ENCODE measurements around the gene CCDC187. TPM values are rescaled to one million over a fixed set of nuclear protein-coding genes. Genes with fewer than 3 reads are reported as not detected.
A peak's percentile ranks its signal among the peaks of the same experiment; 100 is the strongest.

CCDC187 gene
- polyA plus RNA-seq, 3 donors = not detected

DNA sequence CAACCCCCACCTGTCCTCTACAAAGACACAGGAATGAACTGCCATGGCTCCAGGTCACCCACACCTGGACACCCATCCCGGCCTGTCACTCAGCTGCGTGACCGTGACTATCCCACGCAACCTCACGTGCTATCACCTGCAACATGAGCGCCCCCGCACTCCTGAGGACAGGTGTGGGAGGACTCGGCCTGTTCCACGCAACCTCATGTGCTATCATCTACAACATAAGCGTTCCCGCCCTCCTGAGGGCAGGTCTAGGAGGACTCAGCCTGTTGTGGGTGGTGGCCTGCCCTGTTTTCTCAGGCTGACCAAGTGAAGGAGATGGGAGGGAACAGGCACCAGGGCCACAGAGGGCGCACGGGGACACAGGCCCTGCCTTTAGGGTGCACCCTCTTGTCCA is 62.4 kb downstream of the CCDC187 start:
- Histone ChIP-seq H2AFZ (ENCODE audit: insufficient read depth, low read depth, low read length, poor library complexity, severe bottlenecking) (no peak overlapping the region), H3K4me1 (ENCODE audit: control insufficient read depth in 1 of 2, insufficient read depth in 2 of 2, low read length in 2 of 2) (peaks cover 46 to 54% of the 10 kb centered on the region in 2 donors), H3K27me3 (ENCODE audit: control insufficient read depth in 2 of 2, insufficient read depth in 2 of 2, low read length in 2 of 2) (no peaks in the 10 kb centered on the region), H4K20me1 (ENCODE audit: insufficient read depth, low read length) (peaks cover 26% of the 10 kb centered on the region), H3K79me2 (ENCODE audit: insufficient read depth, low read length) (peaks cover 33% of the 10 kb centered on the region), H3K9me3 (replicated peaks in 1 of 2; ENCODE audit: control insufficient read depth in 1 of 2, insufficient read depth in 1 of 2, low read length in 2 of 2) (no peaks in the 10 kb centered on the region), H3K4me3 (replicated peaks in 1 of 3; ENCODE audit: low read depth in 2 of 3, low read length in 3 of 3) (no peak overlapping the region), H3K27ac (ENCODE audit: low read depth in 1 of 2, low read length in 2 of 2) (no peak overlapping the region), H3K36me3 (replicated peaks in 1 of 2; ENCODE audit: control insufficient read depth in 1 of 2, insufficient read depth in 2 of 2, low read length in 2 of 2) (peaks cover 0 to 2% of the 10 kb centered on the region in 2 donors), H3K9ac (ENCODE audit: insufficient read depth, low read length, poor library complexity, severe bottlenecking) (no peak overlapping the region), H3K4me2 (replicated peaks; ENCODE audit: extremely low read depth, low read length, poor library complexity, severe bottlenecking) (no peak overlapping the region)
- H3K27ac Mint-ChIP-seq = peak overlapping the region in 2 of 7 donors; percentile 4 to 13
- no peaks in the 10 kb centered on the region for H3K9me3 Mint-ChIP-seq
- no peak overlapping the region for H3K4me3 Mint-ChIP-seq
- H3K36me3 Mint-ChIP-seq = peaks cover 2 to 9% of the 10 kb centered on the region in 2 donors
- 100% methylated on average over 3 of the region's 13 CpGs for WGBS (ENCODE audit: insufficient coverage)
- TF ChIP-seq, protein P1, sequence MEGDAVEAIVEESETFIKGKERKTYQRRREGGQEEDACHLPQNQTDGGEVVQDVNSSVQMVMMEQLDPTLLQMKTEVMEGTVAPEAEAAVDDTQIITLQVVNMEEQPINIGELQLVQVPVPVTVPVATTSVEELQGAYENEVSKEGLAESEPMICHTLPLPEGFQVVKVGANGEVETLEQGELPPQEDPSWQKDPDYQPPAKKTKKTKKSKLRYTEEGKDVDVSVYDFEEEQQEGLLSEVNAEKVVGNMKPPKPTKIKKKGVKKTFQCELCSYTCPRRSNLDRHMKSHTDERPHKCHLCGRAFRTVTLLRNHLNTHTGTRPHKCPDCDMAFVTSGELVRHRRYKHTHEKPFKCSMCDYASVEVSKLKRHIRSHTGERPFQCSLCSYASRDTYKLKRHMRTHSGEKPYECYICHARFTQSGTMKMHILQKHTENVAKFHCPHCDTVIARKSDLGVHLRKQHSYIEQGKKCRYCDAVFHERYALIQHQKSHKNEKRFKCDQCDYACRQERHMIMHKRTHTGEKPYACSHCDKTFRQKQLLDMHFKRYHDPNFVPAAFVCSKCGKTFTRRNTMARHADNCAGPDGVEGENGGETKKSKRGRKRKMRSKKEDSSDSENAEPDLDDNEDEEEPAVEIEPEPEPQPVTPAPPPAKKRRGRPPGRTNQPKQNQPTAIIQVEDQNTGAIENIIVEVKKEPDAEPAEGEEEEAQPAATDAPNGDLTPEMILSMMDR (IDR thresholded peaks at IDR 0.05) = no peak
- intact Hi-C loops (cut with micrococcal nuclease) = loop anchor here in 1 of 2 donors (10.0 kb wide), 1 partner anchor 337 kb away; the partner anchor contains the start of gene CAMSAP1
- peaks cover 1 to 6% (median 2%) of the 10 kb centered on the region in 3 donors for H3K27me3 Mint-ChIP-seq (ENCODE audit: low read depth in 3 of 3)
- DNase-seq = no peak
- peaks cover 66% of the 10 kb centered on the region for H3K4me1 Mint-ChIP-seq

DNA sequence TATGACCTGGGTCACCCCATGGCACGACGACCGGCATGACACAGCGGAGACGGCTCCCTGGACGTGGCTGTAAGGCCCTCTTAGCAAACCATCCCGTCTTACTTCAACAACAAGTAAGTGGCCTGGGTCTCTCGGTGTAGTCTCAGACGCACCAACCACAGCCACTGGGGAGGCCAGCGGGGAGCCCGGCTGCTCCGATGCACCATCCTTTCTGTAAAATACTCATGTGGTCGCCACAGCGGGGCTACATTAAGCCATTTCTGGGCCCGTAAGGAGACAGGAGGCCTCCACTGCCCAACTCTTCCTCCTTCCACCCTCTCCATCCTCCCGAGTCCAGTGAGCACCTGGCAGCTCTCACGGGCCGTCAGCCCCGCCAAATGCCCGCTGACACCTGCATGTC is 63.0 kb downstream of the CCDC187 start:
- no peaks in the 10 kb centered on the region for H3K27me3 ChIP-seq (ENCODE audit: control insufficient read depth in 2 of 2, insufficient read depth in 2 of 2, low read length in 2 of 2)
- no peak overlapping the region for H3K4me2 ChIP-seq (replicated peaks; ENCODE audit: extremely low read depth, low read length, poor library complexity, severe bottlenecking)
- peaks cover 0 to 8% of the 10 kb centered on the region in 2 donors for H3K36me3 ChIP-seq (replicated peaks in 1 of 2; ENCODE audit: control insufficient read depth in 1 of 2, insufficient read depth in 2 of 2, low read length in 2 of 2)
- no peak overlapping the region for H3K9ac ChIP-seq (ENCODE audit: insufficient read depth, low read length, poor library complexity, severe bottlenecking)
- no peaks in the 10 kb centered on the region for H3K9me3 Mint-ChIP-seq
- no peak for DNase-seq
- intact Hi-C loops (cut with micrococcal nuclease) = loop anchor here in 1 of 2 donors (10.0 kb wide), 1 partner anchor 336 kb away; the partner anchor contains the start of gene CAMSAP1
- peaks cover 26% of the 10 kb centered on the region for H4K20me1 ChIP-seq (ENCODE audit: insufficient read depth, low read length)
- H3K27ac ChIP-seq (ENCODE audit: low read depth in 1 of 2, low read length in 2 of 2) = no peak overlapping the region
- H2AFZ ChIP-seq (ENCODE audit: insufficient read depth, low read depth, low read length, poor library complexity, severe bottlenecking) = no peak overlapping the region
- peaks cover 8 to 14% of the 10 kb centered on the region in 2 donors for H3K36me3 Mint-ChIP-seq
- WGBS (ENCODE audit: insufficient coverage) = 95% methylated on average over 20 of the region's 20 CpGs
- no peak overlapping the region for H3K4me3 ChIP-seq (replicated peaks in 1 of 3; ENCODE audit: low read depth in 2 of 3, low read length in 3 of 3)
- H3K79me2 ChIP-seq (ENCODE audit: insufficient read depth, low read length) = peaks cover 33% of the 10 kb centered on the region
- no peak overlapping the region for H3K27ac Mint-ChIP-seq
- H3K4me1 ChIP-seq (ENCODE audit: control insufficient read depth in 1 of 2, insufficient read depth in 2 of 2, low read length in 2 of 2) = peaks cover 43 to 50% of the 10 kb centered on the region in 2 donors
- peaks cover 1 to 4% (median 2%) of the 10 kb centered on the region in 3 donors for H3K27me3 Mint-ChIP-seq (ENCODE audit: low read depth in 3 of 3)
- no peaks in the 10 kb centered on the region for H3K9me3 ChIP-seq (replicated peaks in 1 of 2; ENCODE audit: control insufficient read depth in 1 of 2, insufficient read depth in 1 of 2, low read length in 2 of 2)
- H3K4me3 Mint-ChIP-seq = no peak overlapping the region
- H3K4me1 Mint-ChIP-seq = peaks cover 64% of the 10 kb centered on the region
- TF ChIP-seq, protein P1 (IDR thresholded peaks at IDR 0.05) = no peak
